ENCODE results near the gene CISD3. TPM values are rescaled to one million over a fixed set of nuclear protein-coding genes. Genes with fewer than 3 reads are reported as not detected.

Gene CISD3
- total and polyA plus RNA-seq, 2 experiments from 2014 or later = 0.94 to 8.9 TPM

DNA sequence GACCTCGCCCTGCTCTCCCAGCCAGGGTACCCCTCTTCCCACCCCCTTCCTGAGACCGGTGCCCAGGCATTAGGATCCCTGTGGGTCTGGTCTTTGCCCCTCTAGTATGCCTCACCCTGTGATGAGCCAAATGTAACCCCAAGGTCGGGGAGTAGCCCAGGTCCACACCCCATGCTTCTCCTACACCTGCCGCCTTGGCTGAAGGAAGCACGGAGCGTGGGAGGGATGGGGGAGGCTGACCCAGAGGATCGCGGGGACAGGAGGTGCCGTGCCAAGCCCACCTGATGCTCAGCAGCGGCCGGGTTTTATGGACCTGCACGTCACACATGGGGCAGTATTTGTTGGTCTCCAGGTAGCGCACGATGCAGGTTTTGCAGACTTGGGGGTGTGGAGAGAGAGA is 9.2 kb downstream of the CISD3 start:
- peaks cover 12% of the 10 kb centered on the region; the same call in 1 of the 2 replicates for H3F3A ChIP-seq (replicated peaks; ENCODE audit: low read depth)
- H3K36me3 ChIP-seq (ENCODE audit: insufficient read depth) = peaks cover 5% of the 10 kb centered on the region
- TF ChIP-seq, protein P1, sequence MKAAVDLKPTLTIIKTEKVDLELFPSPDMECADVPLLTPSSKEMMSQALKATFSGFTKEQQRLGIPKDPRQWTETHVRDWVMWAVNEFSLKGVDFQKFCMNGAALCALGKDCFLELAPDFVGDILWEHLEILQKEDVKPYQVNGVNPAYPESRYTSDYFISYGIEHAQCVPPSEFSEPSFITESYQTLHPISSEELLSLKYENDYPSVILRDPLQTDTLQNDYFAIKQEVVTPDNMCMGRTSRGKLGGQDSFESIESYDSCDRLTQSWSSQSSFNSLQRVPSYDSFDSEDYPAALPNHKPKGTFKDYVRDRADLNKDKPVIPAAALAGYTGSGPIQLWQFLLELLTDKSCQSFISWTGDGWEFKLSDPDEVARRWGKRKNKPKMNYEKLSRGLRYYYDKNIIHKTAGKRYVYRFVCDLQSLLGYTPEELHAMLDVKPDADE (IDR thresholded peaks at IDR 0.05) = no peak
- TF ChIP-seq ZNF114 (CRISPR knock-in tag; IDR thresholded peaks at IDR 0.05) (no peak), NANOG (IDR thresholded peaks at IDR 0.05; ENCODE audit: borderline replicate concordance) (no peak), ZNF462 (CRISPR knock-in tag; IDR thresholded peaks at IDR 0.05) (no peak), CTCF (conservative IDR thresholded peaks at IDR 0.05; ENCODE audit: low read depth in 2 of 2) (no peak), POLR2AphosphoS5 (IDR thresholded peaks at IDR 0.05; ENCODE audit: low read depth) (no peak), JUNB (IDR thresholded peaks at IDR 0.05; ENCODE audit: unreplicated experiment) (no peak), CREB1 (CRISPR knock-in tag; IDR thresholded peaks at IDR 0.05; ENCODE audit: low read depth) (no peak), STAT1 (IDR thresholded peaks at IDR 0.05; ENCODE audit: unreplicated experiment) (no peak), EZH2 (IDR thresholded peaks at IDR 0.05; ENCODE audit: low read depth, unreplicated experiment) (no peak), EZH2phosphoT487 (IDR thresholded peaks at IDR 0.05; ENCODE audit: unreplicated experiment) (no peak), ZNF331 (CRISPR knock-in tag; IDR thresholded peaks at IDR 0.05; ENCODE audit: low read depth) (no peak)
- TF ChIP-seq, protein P2, sequence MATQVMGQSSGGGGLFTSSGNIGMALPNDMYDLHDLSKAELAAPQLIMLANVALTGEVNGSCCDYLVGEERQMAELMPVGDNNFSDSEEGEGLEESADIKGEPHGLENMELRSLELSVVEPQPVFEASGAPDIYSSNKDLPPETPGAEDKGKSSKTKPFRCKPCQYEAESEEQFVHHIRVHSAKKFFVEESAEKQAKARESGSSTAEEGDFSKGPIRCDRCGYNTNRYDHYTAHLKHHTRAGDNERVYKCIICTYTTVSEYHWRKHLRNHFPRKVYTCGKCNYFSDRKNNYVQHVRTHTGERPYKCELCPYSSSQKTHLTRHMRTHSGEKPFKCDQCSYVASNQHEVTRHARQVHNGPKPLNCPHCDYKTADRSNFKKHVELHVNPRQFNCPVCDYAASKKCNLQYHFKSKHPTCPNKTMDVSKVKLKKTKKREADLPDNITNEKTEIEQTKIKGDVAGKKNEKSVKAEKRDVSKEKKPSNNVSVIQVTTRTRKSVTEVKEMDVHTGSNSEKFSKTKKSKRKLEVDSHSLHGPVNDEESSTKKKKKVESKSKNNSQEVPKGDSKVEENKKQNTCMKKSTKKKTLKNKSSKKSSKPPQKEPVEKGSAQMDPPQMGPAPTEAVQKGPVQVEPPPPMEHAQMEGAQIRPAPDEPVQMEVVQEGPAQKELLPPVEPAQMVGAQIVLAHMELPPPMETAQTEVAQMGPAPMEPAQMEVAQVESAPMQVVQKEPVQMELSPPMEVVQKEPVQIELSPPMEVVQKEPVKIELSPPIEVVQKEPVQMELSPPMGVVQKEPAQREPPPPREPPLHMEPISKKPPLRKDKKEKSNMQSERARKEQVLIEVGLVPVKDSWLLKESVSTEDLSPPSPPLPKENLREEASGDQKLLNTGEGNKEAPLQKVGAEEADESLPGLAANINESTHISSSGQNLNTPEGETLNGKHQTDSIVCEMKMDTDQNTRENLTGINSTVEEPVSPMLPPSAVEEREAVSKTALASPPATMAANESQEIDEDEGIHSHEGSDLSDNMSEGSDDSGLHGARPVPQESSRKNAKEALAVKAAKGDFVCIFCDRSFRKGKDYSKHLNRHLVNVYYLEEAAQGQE (IDR thresholded peaks at IDR 0.05; ENCODE audit: unreplicated experiment) = no peak
- Mint-ChIP-seq H3K36me3 (ENCODE audit: low read depth) (peaks cover 76% of the 10 kb centered on the region), H3K4me3 (no peak overlapping the region), H3K4me1 (peaks cover 42% of the 10 kb centered on the region), H3K27ac (no peak overlapping the region), H3K9me3 (no peaks in the 10 kb centered on the region; the same call in 2 of the 3 replicates), H3K27me3 (ENCODE audit: insufficient read depth, low read depth, poor library complexity) (peaks cover 26% of the 10 kb centered on the region)
- H3K27me3 ChIP-seq (ENCODE audit: insufficient read depth) = no peaks in the 10 kb centered on the region
- no peak overlapping the region for H3K4me2 ChIP-seq
- peaks cover 44% of the 10 kb centered on the region for H3K79me2 ChIP-seq (replicated peaks; ENCODE audit: insufficient read depth)
- H2AFZ ChIP-seq = no peak overlapping the region
- H3K9me2 ChIP-seq (ENCODE audit: insufficient read depth) = no peaks in the 10 kb centered on the region
- H3K4me3 ChIP-seq = no peak overlapping the region
- peaks cover 52% of the 10 kb centered on the region for H4K20me1 ChIP-seq (replicated peaks; ENCODE audit: insufficient read depth)
- H3K4me1 ChIP-seq (ENCODE audit: insufficient read depth) = peaks cover 17% of the 10 kb centered on the region
- DNase-seq (ENCODE audit: low spot score) (no peak), ATAC-seq (no peak)
- no peak overlapping the region for H3K27ac ChIP-seq (ENCODE audit: low read depth)
